DOHH2 (cell line): ENCODE results near the gene LHB.

ENCODE experiments used
- CTCF ChIP-seq: fragments of 200-600 bp; sonication (generic); IDR thresholded peaks from one replicate; pipeline ENCODE4 v1.5.1; 2014; ENCODE audit warnings: antibody characterized with exemption, mild to moderate bottlenecking, low read depth, low read length; ENCODE audit not compliant: poor library complexity, severe bottlenecking
- EZH2phosphoT487 ChIP-seq: fragments of 200-600 bp; sonication (generic); IDR thresholded peaks from 2 replicates; pipeline ENCODE4 v1.6.1; 2017; ENCODE audit warnings: borderline replicate concordance, mild to moderate bottlenecking, antibody characterized with exemption, low read length, moderate library complexity, mixed read lengths

- no peak for TF ChIP-seq CTCF
- TF ChIP-seq EZH2phosphoT487, result no peak
Measured at GRCh38 chr19:49042177-49042576, 25.3 kb upstream of the LHB start.
